Measurements from ENCODE around the gene NT5E. TPM values are rescaled to one million over a fixed set of nuclear protein-coding genes. Genes with fewer than 3 reads are reported as not detected.

The NT5E gene
- total RNA-seq (1 to 10 TPM in 5 of 6 donors, under 1 TPM in 1; 0.79 to 3.6 (median 2.2) TPM), polyA plus RNA-seq (1 to 10 TPM in 1 of 2 donors, under 1 TPM in 1; 0.49 to 2.7 TPM)

GRCh38 chr6:85449818-85450759 lies at the start of gene NT5E:
Gene NT5E, plus strand, starts transcription at chr6:85450083. Its CDS starts 57 bp downstream, at chr6:85450140.
- Histone ChIP-seq H3K27me3 (peaks cover 0 to 7% (median 2%) of the 10 kb centered on the region in 4 donors), H3K4me3 (peak within 1 kb of the TSS; percentile 31 to 56 (median 43)), H3K4me1 (peaks cover 0 to 7% (median 5%) of the 10 kb centered on the region in 3 donors), H3K9me3 (no peaks in the 10 kb centered on the region), H3K27ac (peak within 1 kb of the TSS in 3 of 4 donors; percentile 40 to 45 (median 41)), H3K36me3 (no peaks in the 10 kb centered on the region)
- peak; percentile 77 to 87 (median 82) for ATAC-seq
- DNase-seq, result peak; percentile 31 to 83 (median 52)
- no peak for FAIRE-seq
- WGBS, 2 donors, result 1% methylated on average over 74 to 92 of the region's 92 CpGs
- intact Hi-C loops (cut with DNase I), result no loop called here
- TF ChIP-seq CTCF (IDR thresholded peaks at IDR 0.05), result no peak

- Histone ChIP-seq H3K36me3 (no peaks in the 10 kb centered on the region), H3K4me3 (no peak overlapping the region), H3K9me3 (no peaks in the 10 kb centered on the region), H3K4me1 (peaks cover 11 to 20% (median 13%) of the 10 kb centered on the region in 3 donors), H3K27me3 (no peaks in the 10 kb centered on the region), H3K27ac (no peak overlapping the region)
- ATAC-seq (no peak), DNase-seq (no peak), FAIRE-seq (no peak)
- TF ChIP-seq CTCF (IDR thresholded peaks at IDR 0.05), result no peak
- intact Hi-C loops (cut with DNase I), result no loop called here
- 70 to 86% methylated on average over 4 of the region's 4 CpGs for WGBS, 2 donors
Measured at GRCh38 chr6:85400331-85400730, 49.6 kb upstream of the NT5E start.

GRCh38 chr6:85401186-85402021 lies 48.5 kb upstream of the NT5E start:
- ATAC-seq (no peak), DNase-seq (no peak), FAIRE-seq (no peak)
- H3K27me3 ChIP-seq, result no peaks in the 10 kb centered on the region
- H3K9me3 ChIP-seq, result no peaks in the 10 kb centered on the region
- intact Hi-C loops (cut with DNase I), result no loop called here
- H3K4me1 ChIP-seq, result peaks cover 20 to 30% (median 22%) of the 10 kb centered on the region in 3 donors
- no peak overlapping the region for H3K4me3 ChIP-seq
- TF ChIP-seq CTCF (IDR thresholded peaks at IDR 0.05), result no peak
- no peak overlapping the region for H3K27ac ChIP-seq
- no peaks in the 10 kb centered on the region for H3K36me3 ChIP-seq
- 83 to 85% methylated on average over 6 of the region's 6 CpGs for WGBS, 2 donors

- Histone ChIP-seq H3K27ac (no peak overlapping the region), H3K4me3 (no peak overlapping the region), H3K4me1 (peaks cover 23 to 33% (median 28%) of the 10 kb centered on the region in 3 donors), H3K27me3 (no peaks in the 10 kb centered on the region), H3K36me3 (no peaks in the 10 kb centered on the region), H3K9me3 (no peaks in the 10 kb centered on the region)
- FAIRE-seq, result no peak
- intact Hi-C loops (cut with DNase I), result no loop called here
- no peak for ATAC-seq
- TF ChIP-seq CTCF (IDR thresholded peaks at IDR 0.05), result no peak
- DNase-seq, result no peak
Measured at GRCh38 chr6:85402071-85402470, 47.8 kb upstream of the NT5E start.

Measured in pancreas (tissue), 10 donors.